Measurements from ENCODE around the gene MYO5C. TPM values are rescaled to one million over a fixed set of nuclear protein-coding genes. Genes with fewer than 3 reads are reported as not detected.

Gene MYO5C
- total and polyA plus RNA-seq, 12 donors = 0.81 to 10.7 (median 2.5) TPM

DNA sequence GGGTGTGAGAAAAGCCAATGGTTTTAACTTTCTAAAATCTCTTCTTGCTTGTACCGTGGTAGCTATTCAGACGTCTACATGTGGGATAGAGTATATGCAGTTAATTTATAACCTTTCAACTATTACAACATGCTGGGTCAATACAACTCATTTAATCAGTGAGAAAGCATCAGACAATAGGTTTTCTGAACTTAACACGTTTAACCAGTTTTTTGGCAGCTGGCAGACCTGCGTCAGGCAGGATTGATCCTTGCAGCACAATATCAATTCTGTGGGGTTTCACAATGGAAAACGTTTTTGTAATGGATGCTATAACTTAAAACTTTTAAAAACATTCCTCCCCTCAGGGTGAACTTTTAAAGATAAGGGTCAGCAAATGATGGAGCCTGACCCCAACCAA lies 110.9 kb downstream of the MYO5C start:
- 64 to 72% (median 67%) methylated on average over 5 of the region's 5 CpGs for WGBS, 4 donors
- intact Hi-C loops (cut with DNase I) = no loop called here
- H3K27ac ChIP-seq = no peak overlapping the region

GRCh38 chr15:52183562-52184173 lies 111.9 kb downstream of the MYO5C start:
- DNase-seq = peak in 3 of 7 donors; percentile 22 to 45 (median 32)
- intact Hi-C loops (cut with DNase I) = no loop called here
- TF ChIP-seq, protein P1, sequence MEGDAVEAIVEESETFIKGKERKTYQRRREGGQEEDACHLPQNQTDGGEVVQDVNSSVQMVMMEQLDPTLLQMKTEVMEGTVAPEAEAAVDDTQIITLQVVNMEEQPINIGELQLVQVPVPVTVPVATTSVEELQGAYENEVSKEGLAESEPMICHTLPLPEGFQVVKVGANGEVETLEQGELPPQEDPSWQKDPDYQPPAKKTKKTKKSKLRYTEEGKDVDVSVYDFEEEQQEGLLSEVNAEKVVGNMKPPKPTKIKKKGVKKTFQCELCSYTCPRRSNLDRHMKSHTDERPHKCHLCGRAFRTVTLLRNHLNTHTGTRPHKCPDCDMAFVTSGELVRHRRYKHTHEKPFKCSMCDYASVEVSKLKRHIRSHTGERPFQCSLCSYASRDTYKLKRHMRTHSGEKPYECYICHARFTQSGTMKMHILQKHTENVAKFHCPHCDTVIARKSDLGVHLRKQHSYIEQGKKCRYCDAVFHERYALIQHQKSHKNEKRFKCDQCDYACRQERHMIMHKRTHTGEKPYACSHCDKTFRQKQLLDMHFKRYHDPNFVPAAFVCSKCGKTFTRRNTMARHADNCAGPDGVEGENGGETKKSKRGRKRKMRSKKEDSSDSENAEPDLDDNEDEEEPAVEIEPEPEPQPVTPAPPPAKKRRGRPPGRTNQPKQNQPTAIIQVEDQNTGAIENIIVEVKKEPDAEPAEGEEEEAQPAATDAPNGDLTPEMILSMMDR (IDR thresholded peaks at IDR 0.05) = peak; percentile 8 to 55 (median 40)
- no peak for TF ChIP-seq POLR2A (IDR thresholded peaks at IDR 0.05)
- 65 to 76% (median 68%) methylated on average over 2 of the region's 2 CpGs for WGBS, 4 donors
- Histone ChIP-seq H3K4me1 (replicated peaks in 1 of 2) (peaks cover 11 to 30% of the 10 kb centered on the region in 2 donors), H3K36me3 (replicated peaks in 1 of 2) (no peaks in the 10 kb centered on the region), H3K9me3 (replicated peaks in 1 of 3) (no peaks in the 10 kb centered on the region), H3K27ac (no peak overlapping the region), H3K27me3 (no peaks in the 10 kb centered on the region), H3K4me3 (no peak overlapping the region)

More for the DNA sequence above, 110.9 kb downstream of the MYO5C start:
- Histone ChIP-seq H3K9me3 (replicated peaks in 1 of 3) (no peaks in the 10 kb centered on the region), H3K27me3 (no peaks in the 10 kb centered on the region), H3K4me1 (replicated peaks in 1 of 2) (peaks cover 11 to 27% of the 10 kb centered on the region in 2 donors), H3K4me3 (no peak overlapping the region), H3K36me3 (replicated peaks in 1 of 2) (no peaks in the 10 kb centered on the region)
- DNase-seq = no peak
- TF ChIP-seq POLR2A (IDR thresholded peaks at IDR 0.05) = no peak
- TF ChIP-seq, protein P1 (IDR thresholded peaks at IDR 0.05) = no peak

- Histone ChIP-seq H3K4me1 (replicated peaks in 1 of 2) (peaks cover 11 to 31% of the 10 kb centered on the region in 2 donors), H3K27ac (no peak overlapping the region), H3K9me3 (replicated peaks in 1 of 3) (no peaks in the 10 kb centered on the region), H3K36me3 (replicated peaks in 1 of 2) (no peaks in the 10 kb centered on the region), H3K27me3 (no peaks in the 10 kb centered on the region), H3K4me3 (no peak overlapping the region)
- DNase-seq = no peak
- intact Hi-C loops (cut with DNase I) = no loop called here
- 79 to 100% (median 88%) methylated on average over 3 to 6 of the region's 6 CpGs for WGBS, 4 donors
- TF ChIP-seq POLR2A (IDR thresholded peaks at IDR 0.05) = no peak
- TF ChIP-seq, protein P1 (IDR thresholded peaks at IDR 0.05) = no peak
Observed at GRCh38 chr15:52181938-52182780, 113.4 kb downstream of the MYO5C start.

GRCh38 chr15:52180851-52181450 lies 114.7 kb downstream of the MYO5C start:
- intact Hi-C loops (cut with DNase I) = no loop called here
- H3K9me3 ChIP-seq (replicated peaks in 1 of 3) = no peaks in the 10 kb centered on the region
- DNase-seq = no peak
- TF ChIP-seq, protein P1 (IDR thresholded peaks at IDR 0.05) = no peak
- no peak for TF ChIP-seq POLR2A (IDR thresholded peaks at IDR 0.05)
- no peak overlapping the region for H3K4me3 ChIP-seq
- H3K27ac ChIP-seq = no peak overlapping the region
- peaks cover 0 to 19% of the 10 kb centered on the region in 2 donors for H3K4me1 ChIP-seq (replicated peaks in 1 of 2)
- H3K27me3 ChIP-seq = no peaks in the 10 kb centered on the region
- WGBS, 4 donors = 82 to 87% (median 83%) methylated on average over 10 of the region's 10 CpGs
- no peaks in the 10 kb centered on the region for H3K36me3 ChIP-seq (replicated peaks in 1 of 2)

Measured in adrenal gland (tissue), 12 donors.